OCI-LY3 (cell line): ENCODE data around the gene SLC6A13.

ENCODE experiments used
- EZH2phosphoT487 ChIP-seq: fragments of 200-600 bp; shearing (Covaris generic); IDR thresholded peaks from 2 replicates; pipeline ENCODE4 v1.6.1; 2018; ENCODE audit warnings: antibody characterized with exemption, mixed run types, low read depth
- TF ChIP-seq, protein P1 (sequence below): fragments of 200-600, 300-600 bp; sonication (generic); IDR thresholded peaks from 2 replicates; pipeline ENCODE4 v1.5.1; 2014; ENCODE audit warnings: antibody characterized with exemption, low read length, low read depth

DNA sequence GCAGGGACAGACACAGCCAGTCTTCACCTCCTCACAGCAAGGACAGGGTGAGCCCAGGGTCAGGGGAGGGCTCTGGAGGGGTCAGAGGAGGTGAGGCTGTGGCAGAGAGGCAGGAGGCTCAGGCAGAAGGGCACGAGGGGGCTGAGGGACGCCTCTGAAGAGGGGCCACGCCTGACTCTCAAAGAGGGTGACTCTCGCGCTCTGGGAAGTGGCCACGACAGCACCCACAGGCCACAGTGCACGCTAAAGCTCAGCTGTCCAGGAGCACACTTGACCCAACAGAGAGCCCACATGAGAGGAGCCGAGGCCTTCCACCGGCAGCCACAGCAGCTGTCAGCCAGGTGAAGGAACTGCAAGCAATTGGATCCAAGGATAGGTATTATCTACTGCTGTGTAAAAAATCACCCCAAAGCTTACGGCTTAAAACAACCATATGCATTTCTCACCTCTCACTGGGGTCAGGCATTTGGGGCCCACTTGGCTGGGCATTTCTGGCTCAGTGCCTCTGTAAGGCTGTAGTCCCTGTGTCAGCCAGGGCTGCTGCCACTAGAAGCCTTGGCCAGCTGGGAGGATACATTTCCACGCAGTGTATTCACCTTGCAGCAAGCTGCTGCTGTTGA is 76.5 kb downstream of the SLC6A13 start:
- TF ChIP-seq, protein P1, sequence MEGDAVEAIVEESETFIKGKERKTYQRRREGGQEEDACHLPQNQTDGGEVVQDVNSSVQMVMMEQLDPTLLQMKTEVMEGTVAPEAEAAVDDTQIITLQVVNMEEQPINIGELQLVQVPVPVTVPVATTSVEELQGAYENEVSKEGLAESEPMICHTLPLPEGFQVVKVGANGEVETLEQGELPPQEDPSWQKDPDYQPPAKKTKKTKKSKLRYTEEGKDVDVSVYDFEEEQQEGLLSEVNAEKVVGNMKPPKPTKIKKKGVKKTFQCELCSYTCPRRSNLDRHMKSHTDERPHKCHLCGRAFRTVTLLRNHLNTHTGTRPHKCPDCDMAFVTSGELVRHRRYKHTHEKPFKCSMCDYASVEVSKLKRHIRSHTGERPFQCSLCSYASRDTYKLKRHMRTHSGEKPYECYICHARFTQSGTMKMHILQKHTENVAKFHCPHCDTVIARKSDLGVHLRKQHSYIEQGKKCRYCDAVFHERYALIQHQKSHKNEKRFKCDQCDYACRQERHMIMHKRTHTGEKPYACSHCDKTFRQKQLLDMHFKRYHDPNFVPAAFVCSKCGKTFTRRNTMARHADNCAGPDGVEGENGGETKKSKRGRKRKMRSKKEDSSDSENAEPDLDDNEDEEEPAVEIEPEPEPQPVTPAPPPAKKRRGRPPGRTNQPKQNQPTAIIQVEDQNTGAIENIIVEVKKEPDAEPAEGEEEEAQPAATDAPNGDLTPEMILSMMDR, result no peak
- no peak for TF ChIP-seq EZH2phosphoT487
